ENCODE results near the gene LTBP2.

- TF ChIP-seq EZH2phosphoT487 (IDR thresholded peaks at IDR 0.05; ENCODE audit: low read length) (no peak), CTCF (IDR thresholded peaks at IDR 0.05; ENCODE audit: low read length) (no peak)
Measured at GRCh38 chr14:74599321-74599761, 12.7 kb downstream of the LTBP2 start.

Measured in MM.1S (cell line).